NCI-H187 treated with DMSO at 0.1 percent for 48 hours (cell line): Measurements from ENCODE around the gene ALCAM.
"Not testable (repeated sequence)": the region's sequence is repeated elsewhere in the genome, so short reads cannot be mapped to it uniquely, and the experiment has no call there.

Source experiments
- DNase-seq: peaks from one replicate; lab custom pipeline; 2025; lab: John Stamatoyannopoulos, UW

ALCAM gene

GRCh38 chr3:105388176-105388575 is 21.5 kb downstream of the ALCAM start:
- no peak for DNase-seq

DNA sequence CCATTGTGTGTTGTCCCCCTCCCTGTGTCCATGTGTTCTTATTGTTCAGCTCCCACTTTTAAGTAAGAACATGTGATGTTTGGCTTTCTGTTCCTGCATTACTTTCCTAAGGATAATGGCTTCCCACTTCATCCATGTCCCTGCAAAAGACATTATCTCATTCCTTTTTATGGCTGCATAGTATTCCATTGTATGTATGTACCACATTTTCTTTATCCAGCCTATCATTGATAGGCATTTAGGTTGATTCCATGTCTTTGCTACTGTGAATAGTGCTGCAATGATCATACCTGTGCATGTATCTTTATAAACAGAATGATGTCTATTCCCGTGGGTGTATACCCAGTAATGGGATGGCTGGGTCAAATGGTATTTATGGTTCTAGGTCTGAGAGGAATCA is 23.1 kb downstream of the ALCAM start:
- not testable (repeated sequence) for DNase-seq

DNA sequence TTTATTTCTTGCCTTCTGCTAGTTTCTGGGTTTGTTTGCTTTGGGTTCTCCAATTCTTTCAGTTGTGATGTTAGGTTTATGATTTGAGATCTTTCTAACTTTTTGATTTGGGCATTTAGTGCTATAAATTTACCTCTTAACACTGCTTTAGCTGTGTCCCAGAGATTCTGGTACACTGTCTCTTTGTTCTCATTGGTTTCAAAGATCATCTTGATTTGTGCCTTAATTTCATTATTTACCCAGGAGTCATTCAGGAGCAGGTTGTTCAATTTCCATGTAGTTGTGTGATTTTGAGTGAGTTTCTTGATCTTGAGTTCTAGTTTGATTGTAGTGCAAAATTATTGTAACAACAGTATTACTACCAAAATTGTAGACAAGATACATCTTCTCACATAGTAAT is 25.9 kb downstream of the ALCAM start:
- not testable (repeated sequence) for DNase-seq

GRCh38 chr3:105394177-105394576 is 27.5 kb downstream of the ALCAM start:
- DNase-seq, result no peak

DNA sequence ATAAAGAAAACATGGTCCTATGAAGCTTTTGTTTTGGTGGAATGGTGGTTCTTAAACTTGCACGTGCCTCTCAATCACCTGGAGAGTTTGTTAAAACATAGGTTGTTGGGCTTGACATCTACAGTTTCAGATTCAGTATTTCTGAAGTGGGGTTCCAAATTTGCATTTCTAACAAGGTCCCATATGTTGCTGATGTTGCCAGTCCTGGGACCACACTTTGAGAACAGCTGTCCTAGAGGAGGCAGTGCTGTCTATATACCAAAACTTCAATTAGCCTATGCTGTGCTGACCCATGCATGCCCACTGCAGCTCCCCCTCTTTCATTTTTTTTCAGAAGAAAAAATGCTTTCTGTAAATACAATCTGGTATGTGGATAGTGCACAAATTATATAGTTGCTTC is 31.3 kb downstream of the ALCAM start:
- DNase-seq, result no peak

DNA sequence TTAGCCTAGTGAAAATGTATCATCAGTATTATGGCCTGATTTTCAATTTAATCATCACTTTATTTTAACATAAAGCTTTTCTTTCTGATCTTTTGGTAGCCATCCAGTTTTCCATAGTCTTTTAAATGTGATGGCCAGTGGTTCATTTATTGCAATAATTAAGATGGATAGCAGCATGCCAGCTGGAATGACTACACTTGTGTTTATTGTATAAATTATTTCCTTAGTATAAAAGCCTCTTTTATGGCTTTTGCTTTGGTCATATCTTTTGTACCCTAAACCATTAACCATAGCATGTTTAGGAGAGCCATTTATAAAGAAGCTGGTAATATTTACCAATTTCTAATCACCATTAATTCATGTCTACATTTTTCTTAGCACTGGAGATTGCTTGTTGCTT is 31.7 kb downstream of the ALCAM start:
- no peak for DNase-seq

DNA sequence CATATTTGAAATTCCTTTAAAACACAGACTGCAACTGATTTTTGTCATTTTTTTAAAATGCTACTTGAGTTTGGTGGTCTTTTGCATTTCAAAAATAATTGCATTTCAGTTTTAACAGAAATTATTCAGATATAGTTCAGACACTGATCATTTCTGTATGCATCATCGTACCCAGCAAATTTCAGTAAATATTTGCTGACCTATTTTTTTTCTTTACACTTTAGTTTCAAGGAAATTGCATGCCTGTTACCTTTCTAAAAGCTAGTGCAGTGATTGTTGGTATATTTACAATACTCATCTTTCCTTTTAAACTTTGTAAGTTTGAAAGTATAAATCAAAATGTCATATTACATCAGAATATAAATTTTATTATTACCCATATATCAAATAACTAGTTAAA is 32.4 kb downstream of the ALCAM start:
- no peak for DNase-seq

GRCh38 chr3:105399611-105400010 is 32.9 kb downstream of the ALCAM start:
- no peak for DNase-seq

DNA sequence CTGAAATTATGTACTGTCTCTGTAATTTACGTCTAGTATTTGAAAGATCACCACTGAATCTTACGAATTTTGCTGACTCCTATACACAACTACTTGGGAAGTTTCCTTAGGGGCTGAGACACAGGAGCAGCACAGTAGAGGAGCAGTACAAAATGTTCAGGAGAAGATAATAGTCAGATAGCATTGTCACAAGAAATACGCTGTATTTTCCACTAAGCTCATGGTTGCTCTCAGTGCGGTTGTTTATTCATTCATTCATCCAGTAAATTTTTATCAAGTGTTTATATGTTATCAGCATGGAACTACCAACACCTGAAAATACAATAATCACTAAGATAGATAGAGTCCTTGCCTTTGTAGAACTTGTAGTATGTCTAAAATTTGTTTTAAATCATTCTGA is 34.5 kb downstream of the ALCAM start:
- no peak for DNase-seq

- no peak for DNase-seq
Measured at GRCh38 chr3:105401691-105402149, 35.0 kb downstream of the ALCAM start.

DNA sequence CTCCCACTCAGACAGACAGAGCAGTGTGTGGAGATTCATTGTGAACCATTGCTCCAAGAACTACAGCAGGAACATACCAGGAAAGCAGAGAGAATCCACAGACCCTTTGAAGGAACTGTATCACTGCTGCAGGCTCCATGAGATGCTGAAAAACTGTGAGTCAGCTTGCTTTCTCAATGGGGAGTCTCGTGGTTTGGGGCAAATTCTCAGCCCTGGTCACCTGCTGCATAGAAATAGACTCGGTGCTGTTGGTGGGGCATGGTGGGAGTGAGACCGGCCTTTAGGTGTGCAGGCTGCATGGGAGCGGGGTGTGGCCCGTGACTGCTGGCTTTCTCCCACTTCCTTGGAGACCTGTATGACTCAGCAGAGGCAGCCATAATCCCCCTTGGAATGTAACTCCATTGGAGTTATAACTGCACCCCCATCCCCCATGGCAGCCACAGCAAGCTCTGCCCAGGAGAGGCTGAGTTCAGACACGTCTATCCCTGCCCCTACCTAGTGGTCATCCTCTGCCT is 35.6 kb downstream of the ALCAM start:
- DNase-seq, result no peak

GRCh38 chr3:105403034-105403433 is 36.3 kb downstream of the ALCAM start:
- DNase-seq, result not testable (repeated sequence)

DNA sequence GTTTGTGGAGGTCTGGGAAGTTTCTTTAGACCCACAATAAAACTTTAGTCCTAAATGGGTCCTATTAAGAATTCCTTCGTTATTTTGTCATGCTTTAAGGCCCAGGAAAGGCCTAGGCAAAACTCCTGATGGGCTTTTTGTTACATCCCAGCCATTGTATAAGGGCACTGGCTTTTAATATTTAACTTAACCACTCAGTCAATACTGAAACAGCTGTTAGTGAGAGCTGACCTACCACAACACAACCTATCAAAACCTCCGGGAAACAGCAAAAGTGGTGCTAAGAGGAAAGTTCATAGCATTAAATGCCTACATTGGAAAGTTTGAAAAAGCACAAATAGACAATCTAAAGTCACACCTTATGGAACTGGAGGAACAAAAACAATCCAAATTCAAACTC is 39.6 kb downstream of the ALCAM start:
- DNase-seq, result no peak

- DNase-seq, result no peak
Measured at GRCh38 chr3:105409364-105409763, 42.7 kb downstream of the ALCAM start.

GRCh38 chr3:105413343-105413887 is 46.7 kb downstream of the ALCAM start:
- no peak for DNase-seq

DNA sequence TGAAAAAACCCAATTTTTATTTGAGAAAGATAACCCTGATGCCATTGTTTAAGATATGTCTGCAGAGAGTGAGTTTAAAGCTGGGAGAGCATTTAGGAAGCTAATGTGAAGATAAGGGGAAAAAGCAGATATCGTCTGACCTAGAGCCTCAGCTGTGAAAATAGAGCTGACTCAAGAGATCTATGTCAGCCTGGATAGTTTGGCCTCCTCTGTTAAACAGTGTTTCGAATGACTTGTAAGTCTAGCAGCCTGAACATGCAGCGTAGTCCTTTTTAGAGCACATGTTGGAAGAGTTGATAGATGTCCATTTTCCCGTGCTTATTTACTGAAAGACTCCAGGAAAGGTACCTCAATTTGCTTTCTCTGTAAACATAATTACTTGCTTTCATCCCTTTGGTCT is 48.1 kb downstream of the ALCAM start:
- no peak for DNase-seq

DNA sequence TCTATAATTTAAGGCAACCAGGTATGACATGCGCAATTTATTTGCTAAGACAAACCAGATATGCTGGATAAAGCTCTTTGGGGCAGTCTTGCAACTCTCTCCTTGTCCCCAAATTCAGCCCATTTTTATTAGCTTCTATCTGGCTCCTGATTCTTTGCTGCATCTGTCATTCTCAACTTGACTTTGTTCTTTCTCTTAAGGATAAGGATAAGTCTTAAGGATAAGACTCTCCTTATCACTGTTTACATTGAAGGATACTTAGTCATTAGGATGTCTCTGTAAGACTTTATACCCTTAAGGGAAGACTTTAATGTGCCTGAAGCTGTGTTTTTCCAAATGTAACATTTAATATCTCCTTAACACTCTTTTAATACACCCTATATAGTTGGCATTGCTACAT is 49.2 kb downstream of the ALCAM start:
- DNase-seq, result no peak

GRCh38 chr3:105417525-105418289 is 51.0 kb downstream of the ALCAM start:
- DNase-seq, result no peak

GRCh38 chr3:105422645-105423044 is 55.9 kb downstream of the ALCAM start:
- no peak for DNase-seq

DNA sequence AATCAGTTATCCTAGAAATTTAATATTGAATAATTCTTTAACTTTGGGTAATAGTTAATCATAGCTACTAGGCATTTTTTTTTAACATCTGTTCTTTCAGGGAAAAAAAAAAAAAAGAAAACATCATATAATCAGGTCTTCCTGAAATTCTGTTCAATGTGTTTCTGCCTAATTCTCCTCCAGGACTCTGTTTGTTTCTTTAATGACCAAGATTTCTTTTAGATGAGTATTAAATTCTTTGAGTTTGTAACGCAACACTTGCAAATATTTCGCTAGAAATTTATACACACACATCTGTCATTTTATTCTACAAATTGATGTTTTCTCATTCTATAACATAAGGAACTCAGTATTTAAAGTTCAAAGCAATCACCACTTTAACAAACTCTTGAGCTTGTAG is 56.7 kb downstream of the ALCAM start:
- DNase-seq, result no peak

GRCh38 chr3:105424412-105425152 is 57.9 kb downstream of the ALCAM start:
- DNase-seq, result no peak

GRCh38 chr3:105425153-105425502 is 58.4 kb downstream of the ALCAM start:
- no peak for DNase-seq

DNA sequence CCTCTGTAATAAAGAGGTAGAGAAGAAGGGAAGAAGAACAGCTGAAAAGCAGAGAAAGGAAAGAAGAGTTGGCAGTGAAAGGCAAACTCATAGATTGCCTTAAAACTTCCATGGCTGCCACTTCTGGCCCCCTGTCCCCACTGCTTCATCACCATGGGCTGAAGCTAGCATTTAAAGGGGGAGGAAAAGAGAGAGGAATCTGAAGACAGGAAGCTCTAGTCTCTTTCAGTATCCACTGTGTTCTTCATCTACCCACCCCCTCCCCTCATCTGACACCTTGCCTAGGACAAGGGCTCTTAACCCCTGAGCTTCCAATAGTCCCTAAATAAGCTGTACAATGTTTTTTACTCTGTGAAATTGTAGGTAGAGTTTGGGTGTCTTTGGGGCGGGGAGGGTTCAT is 60.6 kb downstream of the ALCAM start:
- no peak for DNase-seq
